ENCODE data around the gene UBQLN3.

UBQLN3 gene

DNA sequence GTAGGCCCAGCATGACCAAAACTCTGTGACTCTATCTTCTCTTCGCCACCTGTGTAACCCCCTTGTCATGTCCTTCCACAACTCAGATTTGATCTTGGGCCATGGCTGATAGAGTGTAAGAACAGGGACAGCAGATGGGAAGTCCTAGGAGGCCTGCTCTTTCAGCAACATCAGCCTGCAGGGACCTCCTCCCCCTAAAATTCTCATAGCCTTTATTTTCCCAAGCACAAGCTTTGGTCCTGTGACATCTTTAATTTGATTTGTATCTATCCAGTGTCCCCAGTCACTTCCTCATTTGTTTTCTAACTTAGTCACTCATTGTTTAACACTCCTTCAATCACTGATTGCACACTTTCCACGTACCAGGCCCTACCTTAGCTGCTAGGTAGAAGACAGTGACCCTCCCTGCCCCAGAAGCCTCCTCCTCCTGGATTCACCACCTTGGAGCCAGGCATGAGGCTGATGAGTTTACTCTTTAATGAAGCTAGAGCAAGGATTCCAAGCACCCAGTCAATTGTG lies 5.3 kb downstream of the UBQLN3 start:
- DNase-seq: no peak

DNA sequence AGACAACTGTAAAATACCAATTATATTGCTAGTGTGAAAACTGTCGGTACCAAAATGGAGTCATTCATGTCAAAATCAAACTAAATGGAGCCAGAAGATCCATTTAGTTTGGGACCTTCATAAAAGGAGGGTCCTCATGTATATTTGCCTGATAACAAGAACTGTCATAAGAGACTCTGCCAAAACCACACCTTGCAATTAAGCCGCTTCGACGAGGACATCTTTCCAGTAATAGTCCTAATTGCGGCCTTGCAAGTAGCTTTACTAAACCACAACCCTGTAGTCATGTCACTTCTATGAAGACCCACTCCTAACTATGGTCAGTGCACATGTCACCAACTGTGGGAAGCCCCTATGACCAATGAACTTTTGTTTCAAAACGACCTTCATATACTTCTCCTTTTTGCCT lies 9.4 kb downstream of the UBQLN3 start:
- DNase-seq: no peak

GRCh38 chr11:5499671-5500070 lies 10.1 kb downstream of the UBQLN3 start:
- no peak for DNase-seq

DNA sequence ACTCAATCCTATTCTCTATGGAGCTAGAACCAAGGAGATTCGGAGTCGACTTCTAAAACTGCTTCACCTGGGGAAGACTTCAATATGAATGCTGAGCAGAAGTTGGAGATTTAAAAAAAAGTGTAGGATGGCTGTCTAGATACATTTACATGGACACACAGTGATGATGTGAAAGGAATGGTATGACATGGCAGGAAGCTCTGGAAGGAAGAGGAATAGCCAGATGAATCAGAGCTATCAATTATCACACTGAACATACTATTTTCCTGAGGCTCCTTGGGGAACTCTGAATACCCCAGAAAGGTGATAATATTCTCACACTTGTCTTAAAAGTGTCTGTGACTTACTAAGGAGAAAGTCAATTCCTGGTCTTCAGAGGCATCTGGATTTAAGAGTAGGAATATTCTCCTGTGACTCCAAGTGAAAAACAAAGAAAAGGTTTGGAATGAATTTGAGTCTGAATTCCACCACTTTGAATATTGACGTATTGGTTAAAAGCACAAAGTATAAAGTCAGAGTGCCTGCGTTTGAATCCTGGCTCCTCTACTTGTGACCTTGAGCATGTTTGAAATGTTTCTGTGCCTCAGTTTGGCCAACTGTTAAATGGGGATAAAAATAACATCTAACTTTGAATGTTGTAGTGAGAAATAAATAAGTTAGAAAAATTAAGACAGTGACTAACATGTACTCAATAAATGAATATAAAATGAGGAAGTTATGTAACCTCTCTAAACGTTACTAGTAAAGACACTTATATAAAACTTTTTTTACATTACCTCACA lies 20.0 kb downstream of the UBQLN3 start:
- no peak for DNase-seq

DNA sequence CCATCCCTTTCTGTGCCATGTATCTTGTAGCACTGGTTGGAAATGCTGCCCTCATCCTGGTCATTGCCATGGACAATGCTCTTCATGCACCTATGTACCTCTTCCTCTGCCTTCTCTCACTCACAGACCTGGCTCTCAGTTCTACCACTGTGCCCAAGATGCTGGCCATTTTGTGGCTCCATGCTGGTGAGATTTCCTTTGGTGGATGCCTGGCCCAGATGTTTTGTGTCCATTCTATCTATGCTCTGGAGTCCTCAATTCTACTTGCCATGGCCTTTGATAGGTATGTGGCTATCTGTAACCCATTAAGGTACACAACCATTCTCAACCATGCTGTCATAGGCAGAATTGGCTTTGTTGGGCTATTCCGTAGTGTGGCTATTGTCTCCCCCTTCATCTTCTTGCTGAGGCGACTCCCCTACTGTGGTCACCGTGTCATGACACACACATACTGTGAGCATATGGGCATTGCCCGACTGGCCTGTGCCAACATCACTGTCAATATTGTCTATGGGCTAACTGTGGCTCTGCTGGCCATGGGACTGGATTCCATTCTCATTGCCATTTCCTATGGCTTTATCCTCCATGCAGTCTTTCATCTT lies 20.9 kb downstream of the UBQLN3 start:
- DNase-seq: no peak

DNA sequence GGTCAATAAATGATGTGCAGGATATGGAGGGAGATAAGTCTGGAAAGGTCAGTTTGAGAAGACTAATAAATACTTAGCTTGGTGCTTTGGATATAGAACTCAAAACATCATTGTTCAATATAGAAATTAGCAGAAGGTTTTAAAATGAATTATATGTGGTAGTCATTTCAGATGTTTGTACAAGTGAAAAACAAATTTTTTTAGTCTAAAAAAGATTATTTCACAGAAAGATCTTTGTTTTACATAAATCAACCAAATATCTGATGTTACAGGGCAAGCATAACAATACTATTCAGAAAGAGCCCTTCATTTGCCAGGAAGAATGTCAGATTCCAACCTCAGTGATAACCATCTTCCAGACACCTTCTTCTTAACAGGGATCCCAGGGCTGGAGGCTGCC lies 21.4 kb downstream of the UBQLN3 start, which contains the start of gene OR52D1:
Gene OR52D1 (plus strand): TSS at position 301 of the 400 bp plus-strand sequence. CDS start 22 bp downstream, at position 323.
- DNase-seq: no peak

DNA sequence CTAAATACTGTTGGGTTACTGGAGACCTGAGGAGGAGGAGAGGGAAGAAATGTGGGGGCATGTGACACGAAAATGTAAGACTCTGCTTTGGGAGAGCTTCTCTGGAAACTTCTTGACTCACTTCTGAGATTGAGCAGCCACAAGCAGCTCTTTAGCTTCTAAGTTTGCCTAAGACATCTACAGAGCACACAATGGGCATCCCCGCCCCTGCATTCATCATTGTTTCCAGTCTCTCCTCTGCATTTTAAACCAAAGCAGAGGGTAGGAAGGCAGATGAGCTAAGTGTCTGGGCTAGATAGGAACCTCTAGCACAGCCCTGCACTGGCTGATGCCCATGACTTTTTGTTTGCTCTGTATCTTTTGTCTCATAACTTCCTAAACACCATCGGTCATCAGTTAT lies 23.3 kb downstream of the UBQLN3 start:
- DNase-seq: no peak

- DNase-seq: no peak
These were observed 23.8 kb downstream of the UBQLN3 start for GRCh38 chr11:5486003-5486402.

DNA sequence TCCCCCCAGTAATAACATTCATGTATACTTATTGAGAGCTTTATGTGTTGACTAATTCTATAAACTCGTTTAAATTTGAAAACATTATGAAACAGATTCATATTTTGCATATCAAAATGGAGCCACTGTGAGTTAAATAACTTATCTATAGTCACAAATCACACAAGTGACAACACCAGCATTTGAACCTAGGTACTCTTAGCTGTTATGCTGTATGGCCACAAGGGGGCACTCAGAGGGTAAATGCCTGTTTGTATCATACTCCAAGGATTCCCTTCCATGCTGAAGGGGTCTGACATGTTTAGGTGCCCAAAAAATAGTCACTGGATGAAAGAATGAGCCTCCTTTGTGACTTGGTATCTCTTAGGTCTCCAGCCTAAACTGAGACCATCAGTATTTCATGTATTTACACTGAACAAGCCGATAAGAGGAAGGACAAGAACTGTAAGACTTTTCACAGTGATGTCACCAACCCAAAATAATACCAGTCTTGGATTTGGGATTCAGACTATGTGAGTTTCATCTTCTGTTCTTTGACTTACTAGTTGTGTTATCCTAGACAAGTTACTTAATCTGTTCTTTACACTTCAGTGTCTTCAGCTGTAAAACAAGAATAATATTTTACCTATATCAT lies 33.5 kb downstream of the UBQLN3 start:
- DNase-seq: peak; percentile 14

- DNase-seq: no peak
These were observed 35.8 kb downstream of the UBQLN3 start for GRCh38 chr11:5473921-5474320.

DNA sequence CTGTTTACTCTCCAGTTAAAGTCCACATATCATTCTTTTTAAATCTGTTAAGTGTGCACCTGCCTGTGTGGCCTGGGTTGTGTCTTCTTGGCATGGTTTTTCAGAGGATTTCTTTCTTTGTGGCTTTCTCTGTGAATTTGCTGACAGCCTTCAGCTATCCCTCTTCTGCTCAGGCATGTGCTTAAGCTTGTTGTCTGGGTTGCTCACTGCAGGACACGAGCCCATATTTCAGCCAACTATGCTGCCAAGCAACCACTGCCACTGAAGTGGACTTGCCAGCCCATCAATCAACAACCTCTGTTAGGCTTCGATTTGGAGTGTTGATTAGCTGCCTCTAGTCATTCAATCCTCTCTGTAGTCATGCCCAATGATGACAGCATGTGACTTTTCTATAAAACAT lies 42.2 kb downstream of the UBQLN3 start:
- no peak for DNase-seq

- DNase-seq: no peak
These were observed 48.7 kb downstream of the UBQLN3 start for GRCh38 chr11:5460983-5461621.

Measured in RPMI8226 (cell line).